Smooth muscle cell (in vitro differentiated cells): ENCODE measurements around the gene CDKAL1. TPM values are rescaled to one million over a fixed set of nuclear protein-coding genes. Genes with fewer than 3 reads are reported as not detected.
"Not testable (repeated sequence)": the region's sequence is repeated elsewhere in the genome, so short reads cannot be mapped to it uniquely, and the experiment has no call there.

Experiments used
- DNase-seq: peaks from one replicate; lab custom pipeline; 2025; ENCODE audit not compliant: unreplicated experiment; lab: John Stamatoyannopoulos, UW
- H2AFZ ChIP-seq: fragments of 200-600 bp; sonication (generic); 2 replicates; pipeline ENCODE4 v1.6.0; 2016; ENCODE audit warnings: antibody characterized with exemption, low read depth, mild to moderate bottlenecking
- H3F3A ChIP-seq: fragments of 200-600 bp; sonication (generic); 2 replicates; pipeline ENCODE4 v1.6.0; 2017; ENCODE audit warnings: antibody characterized with exemption, low read depth
- H3K27ac ChIP-seq: fragments of 200-600 bp; sonication (generic); 2 replicates; pipeline ENCODE4 v1.5.1; 2016; ENCODE audit warnings: low read depth, mild to moderate bottlenecking
- H3K27me3 ChIP-seq: fragments of 200-600 bp; sonication (generic); 2 replicates; pipeline ENCODE4 v1.6.1; 2016; ENCODE audit warnings: low read depth, mild to moderate bottlenecking
- H3K36me3 ChIP-seq: fragments of 200-600 bp; sonication (generic); 2 replicates; pipeline ENCODE4 v1.5.1; 2016; ENCODE audit warnings: low read depth
- H3K4me1 ChIP-seq: fragments of 200-600 bp; sonication (generic); 2 replicates; pipeline ENCODE4 v1.5.1; 2016; ENCODE audit warnings: low read depth
- H3K4me2 ChIP-seq: fragments of 200-600 bp; sonication (generic); 2 replicates; pipeline ENCODE4 v1.6.0; 2016; ENCODE audit warnings: mild to moderate bottlenecking
- H3K4me3 ChIP-seq: fragments of 200-600 bp; sonication (generic); 2 replicates; pipeline ENCODE4 v1.5.1; 2016; ENCODE audit warnings: mild to moderate bottlenecking
- H3K79me2 ChIP-seq: fragments of 200-600 bp; sonication (generic); 2 replicates; pipeline ENCODE4 v1.6.0; 2016; ENCODE audit warnings: low read depth, mild to moderate bottlenecking
- H3K9ac ChIP-seq: fragments of 200-600 bp; sonication (generic); 2 replicates; pipeline ENCODE4 v1.6.0; 2016; ENCODE audit warnings: low read depth
- H3K9me3 ChIP-seq: fragments of 200-600 bp; sonication (generic); replicated peaks from 2 replicates; pipeline ENCODE4 v1.5.1; 2016; ENCODE audit warnings: low read depth
- H4K20me1 ChIP-seq: fragments of 200-600 bp; sonication (generic); 2 replicates; pipeline ENCODE4 v1.6.0; 2016; ENCODE audit warnings: low read depth
- WGBS: methylation state at CpG from one replicate; pipeline ENCODE4 v1.1.7; 2016; ENCODE audit warnings: low lambda C conversion rate; 5-methylcytosine and 5-hydroxymethylcytosine counted together
- polyA plus RNA-seq: library from polyadenylated mRNA; unstranded; fragments of >200 nt; fragmentation: Nextera tagmentation; extraction: Ambion mirVana; gene quantifications from 2 replicates; pipeline ENCODE4 v1.2.1, GENCODE V29; 2016
- total RNA-seq: library from RNA; depleted of rRNA; stranded (reverse); fragments of >200 nt; gene quantifications from 2 replicates; pipeline ENCODE4 v1.2.3, GENCODE V29; 2014
- TF ChIP-seq, protein P1 (sequence below): fragments of 200-600 bp; sonication (generic); IDR thresholded peaks from 2 replicates; pipeline ENCODE4 v1.5.1; 2017; ENCODE audit warnings: borderline replicate concordance, mild to moderate bottlenecking, antibody characterized with exemption; ENCODE audit not compliant: insufficient read depth, poor library complexity, severe bottlenecking

Gene CDKAL1
- total and polyA plus RNA-seq, 2 experiments from 2014 or later = 16.5 to 16.6 TPM

GRCh38 chr6:20723236-20723635, 189.0 kb downstream of the CDKAL1 start:
- DNase-seq = no peak
- TF ChIP-seq, protein P1, sequence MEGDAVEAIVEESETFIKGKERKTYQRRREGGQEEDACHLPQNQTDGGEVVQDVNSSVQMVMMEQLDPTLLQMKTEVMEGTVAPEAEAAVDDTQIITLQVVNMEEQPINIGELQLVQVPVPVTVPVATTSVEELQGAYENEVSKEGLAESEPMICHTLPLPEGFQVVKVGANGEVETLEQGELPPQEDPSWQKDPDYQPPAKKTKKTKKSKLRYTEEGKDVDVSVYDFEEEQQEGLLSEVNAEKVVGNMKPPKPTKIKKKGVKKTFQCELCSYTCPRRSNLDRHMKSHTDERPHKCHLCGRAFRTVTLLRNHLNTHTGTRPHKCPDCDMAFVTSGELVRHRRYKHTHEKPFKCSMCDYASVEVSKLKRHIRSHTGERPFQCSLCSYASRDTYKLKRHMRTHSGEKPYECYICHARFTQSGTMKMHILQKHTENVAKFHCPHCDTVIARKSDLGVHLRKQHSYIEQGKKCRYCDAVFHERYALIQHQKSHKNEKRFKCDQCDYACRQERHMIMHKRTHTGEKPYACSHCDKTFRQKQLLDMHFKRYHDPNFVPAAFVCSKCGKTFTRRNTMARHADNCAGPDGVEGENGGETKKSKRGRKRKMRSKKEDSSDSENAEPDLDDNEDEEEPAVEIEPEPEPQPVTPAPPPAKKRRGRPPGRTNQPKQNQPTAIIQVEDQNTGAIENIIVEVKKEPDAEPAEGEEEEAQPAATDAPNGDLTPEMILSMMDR = no peak

DNA sequence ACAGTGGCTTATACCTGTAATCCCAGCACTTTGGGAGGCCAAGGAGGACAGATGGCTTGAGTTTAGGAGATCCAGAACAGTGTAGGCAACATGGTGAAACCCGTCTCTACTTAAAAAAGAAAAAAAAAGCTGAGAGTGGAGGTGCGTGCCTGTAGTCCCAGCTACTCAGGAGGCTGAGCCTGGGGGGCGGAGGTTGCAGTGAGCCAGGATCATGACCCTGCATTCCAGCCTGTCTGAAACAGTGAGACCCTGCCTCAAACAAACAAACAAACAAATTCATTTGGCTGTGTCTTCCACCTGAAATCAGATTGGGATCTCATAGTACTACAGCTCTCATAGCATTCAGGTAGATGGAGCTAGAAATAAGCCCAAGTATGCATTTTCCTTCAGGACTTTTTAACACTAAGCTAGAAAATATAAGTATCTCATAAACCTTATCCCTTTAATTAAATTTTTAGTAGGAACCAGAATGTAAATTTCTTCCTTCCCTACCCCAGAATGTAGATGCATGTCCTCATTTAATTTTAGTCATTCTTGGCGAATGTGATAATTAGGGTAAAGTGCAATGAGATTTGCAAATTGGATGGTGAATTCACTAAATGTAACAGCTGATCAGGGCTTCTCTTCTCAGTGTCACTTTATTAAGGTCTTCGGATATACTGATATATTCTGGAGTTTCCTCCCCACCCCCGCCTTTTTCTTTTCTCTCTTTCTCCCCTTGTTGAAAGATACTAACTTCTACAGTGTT, 190.4 kb downstream of the CDKAL1 start:
- Histone ChIP-seq H3K9me3 (no peaks in the 10 kb centered on the region), H4K20me1 (no peaks in the 10 kb centered on the region), H3K36me3 (no peaks in the 10 kb centered on the region), H3K79me2 (no peaks in the 10 kb centered on the region), H3K4me1 (no peaks in the 10 kb centered on the region), H3F3A (no peaks in the 10 kb centered on the region), H3K9ac (no peak overlapping the region), H3K4me2 (no peak overlapping the region), H2AFZ (no peak overlapping the region), H3K27me3 (no peaks in the 10 kb centered on the region), H3K27ac (no peak overlapping the region), H3K4me3 (no peak overlapping the region)
- DNase-seq = no peak
- WGBS = 73% methylated on average over 6 of the region's 6 CpGs
- TF ChIP-seq, protein P1 = no peak

More at GRCh38 chr6:20723236-20723635, 189.0 kb downstream of the CDKAL1 start:
- no peak overlapping the region for H3K4me3 ChIP-seq
- peaks cover 5% of the 10 kb centered on the region for H3F3A ChIP-seq
- 92% methylated on average over 12 of the region's 12 CpGs for WGBS
- no peaks in the 10 kb centered on the region for H3K9me3 ChIP-seq
- H4K20me1 ChIP-seq = no peaks in the 10 kb centered on the region
- H3K36me3 ChIP-seq = no peaks in the 10 kb centered on the region
- no peak overlapping the region for H3K27ac ChIP-seq
- H3K4me2 ChIP-seq = no peak overlapping the region
- peaks cover 12% of the 10 kb centered on the region for H3K4me1 ChIP-seq
- no peak overlapping the region for H3K9ac ChIP-seq
- H2AFZ ChIP-seq = no peak overlapping the region
- no peaks in the 10 kb centered on the region for H3K79me2 ChIP-seq
- no peaks in the 10 kb centered on the region for H3K27me3 ChIP-seq

GRCh38 chr6:20725235-20725634, 191.0 kb downstream of the CDKAL1 start:
- DNase-seq, H2AFZ ChIP-seq, H3K36me3 ChIP-seq, H3K9me3 ChIP-seq, H3K4me3 ChIP-seq, H3K9ac ChIP-seq, H3K27me3 ChIP-seq, H4K20me1 ChIP-seq, H3K4me2 ChIP-seq, H3F3A ChIP-seq, H3K27ac ChIP-seq, H3K79me2 ChIP-seq, H3K4me1 ChIP-seq: not testable (repeated sequence)
- 96% methylated on average over 3 of the region's 3 CpGs for WGBS

GRCh38 chr6:20729086-20729485, 194.8 kb downstream of the CDKAL1 start:
- Histone ChIP-seq H3K9ac (no peak overlapping the region), H3F3A (no peaks in the 10 kb centered on the region), H3K36me3 (no peaks in the 10 kb centered on the region), H4K20me1 (no peaks in the 10 kb centered on the region), H3K4me3 (no peak overlapping the region), H3K27me3 (no peaks in the 10 kb centered on the region), H3K79me2 (no peaks in the 10 kb centered on the region), H3K4me1 (no peaks in the 10 kb centered on the region), H3K4me2 (no peak overlapping the region), H3K9me3 (no peaks in the 10 kb centered on the region), H2AFZ (no peak overlapping the region), H3K27ac (no peak overlapping the region)
- no peak for DNase-seq
- WGBS = 92% methylated on average over 1 of the region's 1 CpG
- TF ChIP-seq, protein P1 = no peak

DNA sequence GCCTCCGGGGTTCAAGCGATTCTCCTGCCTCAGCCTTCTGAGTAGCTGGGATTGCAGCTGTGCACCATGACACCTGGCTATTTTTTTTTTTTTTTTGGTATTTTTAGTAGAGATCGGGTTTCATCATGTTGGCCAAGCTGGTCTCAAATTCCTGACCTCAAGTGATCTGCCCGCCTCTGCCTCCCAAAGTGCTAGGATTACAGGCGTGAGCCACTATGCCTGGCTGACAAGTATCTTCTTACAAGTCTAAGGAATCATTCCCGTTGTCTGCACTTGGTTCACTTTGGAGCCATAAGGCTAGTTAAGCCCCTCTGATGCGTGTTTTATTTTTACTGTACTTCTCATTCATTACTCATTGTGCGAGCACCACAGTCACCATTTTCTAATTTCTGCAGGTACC, 198.1 kb downstream of the CDKAL1 start:
- H3K4me2 ChIP-seq, H3K36me3 ChIP-seq, H3K9ac ChIP-seq, H4K20me1 ChIP-seq, H3F3A ChIP-seq, H3K27me3 ChIP-seq, H3K27ac ChIP-seq, H3K9me3 ChIP-seq, H3K4me1 ChIP-seq, H2AFZ ChIP-seq, H3K4me3 ChIP-seq, DNase-seq, H3K79me2 ChIP-seq: not testable (repeated sequence)
- 66% methylated on average over 8 of the region's 8 CpGs for WGBS
